K562 (cell line): ENCODE measurements around the gene METTL21C. TPM values are rescaled to one million over a fixed set of nuclear protein-coding genes. Genes with fewer than 3 reads are reported as not detected.

Experiments
- ATAC-seq: fragments of 200-7000 bp; cut with Tn5 transposase; 3 replicates; pipeline ENCODE4 v1.9.1; 2020; ENCODE audit warnings: moderate library complexity
- BruUV-seq: library from RNA; stranded (reverse); fragments of 400-500 nt; replicated peaks from 2 replicates; lab custom pipeline; 2021; lab: Mats Ljungman, UMichigan
- CTCF ChIA-PET: fragments of 300-600 bp; formaldehyde crosslinking; extraction: SDS; loops from one replicate; lab custom pipeline; 2021; ENCODE audit warnings: low intra/inter-chr PET ratio; lab: Yijun Ruan, JAX
- POLR2A ChIA-PET: fragments of 300-600, 350-650 bp; sonication (Branson Sonifier 250); formaldehyde crosslinking; extraction: SDS; loops from one replicate; lab custom pipeline; 2021; ENCODE audit warnings: antibody characterized with exemption, inconsistent platforms; lab: Yijun Ruan, JAX
- DNase-seq, 4 experiments: peaks; one replicate each; pipeline versions ENCODE4 v3.0.0 to v3.0.0-alpha.2; 2011 to 2018; ENCODE audit warnings: low spot score in 3 of 4, mixed read lengths in 3 of 4; ENCODE audit errors: extremely low read depth in 1 of 4
- FAIRE-seq: peaks from 2 replicates; lab custom pipeline; 2011; peaks lifted over from hg19 to GRCh38; lab: Jason Lieb, UNC
- H2AFZ ChIP-seq: 2 replicates; pipeline ENCODE4 v1.6.0; 2011; ENCODE audit warnings: low read depth, low read length, control low read depth, inconsistent platforms
- H3K27ac ChIP-seq: fragments of 200-600 bp; 3 replicates; pipeline ENCODE4 v1.8.0; 2011; ENCODE audit warnings: low read depth, mild to moderate bottlenecking, control low read depth, inconsistent platforms, low read length, moderate library complexity, mixed read lengths; ENCODE audit errors: extremely low read depth
- H3K27me3 ChIP-seq, 2 experiments: fragments of 300-600 bp in 1 of 2; 2 replicates in 1 of 2; 3 replicates in 1 of 2; pipeline versions ENCODE4 v1.6.0 to v1.8.0; 2011; ENCODE audit warnings: inconsistent platforms in 2 of 2, low read length in 2 of 2, mild to moderate bottlenecking in 1 of 2, mixed read lengths in 1 of 2, moderate library complexity in 1 of 2; ENCODE audit not compliant: control insufficient read depth in 2 of 2, insufficient read depth in 2 of 2
- H3K36me3 ChIP-seq: fragments of 300-600 bp; 3 replicates; pipeline ENCODE4 v1.8.0; 2011; ENCODE audit warnings: mild to moderate bottlenecking, low read length, inconsistent platforms; ENCODE audit not compliant: control insufficient read depth, insufficient read depth
- H3K4me1 ChIP-seq, 2 experiments: fragments of 200-600 bp in 1 of 2; replicated peaks in 1 of 2; 2 replicates in 1 of 2; 3 replicates in 1 of 2; pipeline versions ENCODE4 v1.5.1 to v1.8.0; 2011; ENCODE audit warnings: inconsistent platforms in 2 of 2, low read length in 2 of 2, mild to moderate bottlenecking in 1 of 2, mixed read lengths in 1 of 2, moderate library complexity in 1 of 2; ENCODE audit not compliant: control insufficient read depth in 2 of 2, insufficient read depth in 2 of 2
- H3K4me2 ChIP-seq: 2 replicates; pipeline ENCODE4 v1.6.1; 2011; ENCODE audit warnings: low read length, control low read depth, inconsistent platforms, mixed read lengths; ENCODE audit not compliant: insufficient read depth
- H3K4me3 ChIP-seq: fragments of 200-600 bp; sonication (generic), shearing (Covaris generic); 2 replicates; pipeline ENCODE4 v1.5.1; 2016; ENCODE audit warnings: control low read depth, inconsistent platforms
- H3K79me2 ChIP-seq: fragments of 200-600 bp; 3 replicates; pipeline ENCODE4 v1.8.0; 2011; ENCODE audit warnings: low read length, inconsistent platforms; ENCODE audit not compliant: control insufficient read depth, insufficient read depth
- H3K9ac ChIP-seq, 2 experiments: 2 replicates each; pipeline versions ENCODE4 v1.6.0 to v1.6.1; 2011; ENCODE audit warnings: low read depth in 2 of 2, low read length in 2 of 2, control low read depth in 1 of 2, inconsistent platforms in 1 of 2, mild to moderate bottlenecking in 1 of 2, mixed read lengths in 1 of 2; ENCODE audit not compliant: insufficient read depth in 1 of 2
- H3K9me1 ChIP-seq: one replicate; pipeline ENCODE4 v1.6.0; 2011; ENCODE audit warnings: inconsistent platforms, mild to moderate bottlenecking, low read length, moderate library complexity; ENCODE audit not compliant: control insufficient read depth, insufficient read depth
- H3K9me3 ChIP-seq: replicated peaks from 2 replicates; pipeline ENCODE4 v1.5.1; 2011; ENCODE audit warnings: low read depth, low read length, inconsistent platforms; ENCODE audit not compliant: control insufficient read depth, insufficient read depth
- H4K20me1 ChIP-seq: replicated peaks from 2 replicates; pipeline ENCODE4 v1.6.1; 2011; ENCODE audit warnings: low read length, inconsistent platforms, mixed read lengths; ENCODE audit not compliant: control insufficient read depth, insufficient read depth
- ETV6 ChIP-seq, 3 experiments: fragments of 150-350 bp in 1 of 3; sonication (generic) in 1 of 3; formaldehyde crosslinking in 1 of 3; IDR thresholded peaks; 2 replicates each; pipeline versions ENCODE4 v1.6.1 to v1.8.0; 2014 to 2022; ENCODE audit warnings: borderline replicate concordance in 2 of 3, low read depth in 2 of 3, antibody characterized with exemption in 1 of 3, low read length in 1 of 3, mild to moderate bottlenecking in 1 of 3, missing genetic modification reagents in 1 of 3
- JUND ChIP-seq, 2 experiments: IDR thresholded peaks; 2 replicates in 1 of 2; 3 replicates in 1 of 2; pipeline ENCODE4 v1.6.1; 2011; ENCODE audit warnings: borderline replicate concordance in 2 of 2, low read depth in 2 of 2, low read length in 2 of 2, improper control_type of control experiment in 1 of 2, missing biosample characterization in 1 of 2, missing genetic modification characterization in 1 of 2, missing genetic modification reagents in 1 of 2
- SIRT6 ChIP-seq: IDR thresholded peaks from one replicate; pipeline ENCODE4 v1.6.1; 2012; ENCODE audit warnings: low read depth, mild to moderate bottlenecking, control low read depth, inconsistent platforms, low read length, moderate library complexity
- ZFPM2 ChIP-seq: fragments of 250-450 bp; sonication (Bioruptor Pico); IDR thresholded peaks from 2 replicates; pipeline ENCODE4 v1.5.1; 2022; ENCODE audit warnings: mild to moderate bottlenecking
- ZNF146 ChIP-seq: IDR thresholded peaks from one replicate; pipeline ENCODE4 v1.6.1; 2018; ENCODE audit warnings: missing compliant biosample characterization; ENCODE audit not compliant: unreplicated experiment
- ZNF253 ChIP-seq: fragments of 250-450 bp; sonication (Bioruptor Pico); conservative IDR thresholded peaks from 2 replicates; pipeline ENCODE4 v1.6.1; 2021; ENCODE audit warnings: mild to moderate bottlenecking
- ZNF280A ChIP-seq: fragments of 450-650 bp; IDR thresholded peaks from 2 replicates; pipeline ENCODE4 v1.6.1; 2018; ENCODE audit warnings: mild to moderate bottlenecking, low read depth; ENCODE audit not compliant: partially characterized antibody
- ZNF518B ChIP-seq: fragments of 250-450 bp; sonication (Bioruptor Pico); IDR thresholded peaks from 2 replicates; pipeline ENCODE4 v1.5.0; 2021; ENCODE audit warnings: mild to moderate bottlenecking, moderate library complexity
- ZNF778 ChIP-seq: fragments of 450-650 bp; formaldehyde crosslinking; IDR thresholded peaks from 2 replicates; pipeline ENCODE4 v1.4.0; 2020; ENCODE audit warnings: mild to moderate bottlenecking, moderate library complexity
- in situ Hi-C: fragments of 300-500 bp; cut with MboI; formaldehyde crosslinking; loops from 4 replicates; pipeline ENCODE4 v1.15.0; 2018; ENCODE audit warnings: inconsistent platforms, mixed read lengths
- intact Hi-C: fragments of 100-400 bp; cut with micrococcal nuclease; formaldehyde crosslinking; loops from 2 replicates; pipeline ENCODE4 v1.14.2; 2022
- polyA plus RNA-seq, 8 experiments: library from polyadenylated mRNA; depleted of rRNA in 4 of 8; stranded (reverse) in 5 of 8; unstranded in 3 of 8; fragments of >200 nt; fragmentation: Nextera tagmentation in 2 of 8; fragmentation: Illumina TruSeq in 1 of 8; extraction: Ambion mirVana in 2 of 8; extraction: Trizol in 1 of 8; gene quantifications; 2 replicates each; pipeline versions ENCODE4 v1.2.1 to v1.2.3, GENCODE V29; 2011 to 2014; ENCODE audit warnings: inconsistent platforms in 1 of 8, missing spikeins in 1 of 8
- total RNA-seq, 7 experiments: library from RNA; depleted of rRNA in 6 of 7; stranded (reverse); fragments of >200 nt in 6 of 7; fragmentation: Illumina TruSeq in 2 of 7; extraction: Trizol in 2 of 7; gene quantifications; 2 replicates each; pipeline versions ENCODE4 v1.2.1 to v1.2.3, GENCODE V29; 2011 to 2021; ENCODE audit warnings: low replicate concordance in 1 of 7

METTL21C gene
- total and polyA plus RNA-seq, 9 of the 15 experiments (the other 6 are each of a cell fraction or from before 2014, with no cell fraction given) = not detected

GRCh38 chr13:102651392-102651791 lies 43.5 kb downstream of the METTL21C start:
- Histone ChIP-seq H3K4me1 (no peaks in the 10 kb centered on the region), H2AFZ (no peak overlapping the region), H3K36me3 (peaks cover 90% of the 10 kb centered on the region), H3K4me3 (no peak overlapping the region), H3K27ac (no peak overlapping the region), H3K9ac (no peak overlapping the region), H3K79me2 (no peaks in the 10 kb centered on the region), H3K27me3 (no peaks in the 10 kb centered on the region), H3K9me3 (no peaks in the 10 kb centered on the region), H4K20me1 (no peaks in the 10 kb centered on the region; the same call in 1 of the 2 replicates), H3K9me1 (no peaks in the 10 kb centered on the region), H3K4me2 (no peak overlapping the region)
- in situ Hi-C loops = no loop called here
- ATAC-seq = no peak
- intact Hi-C loops = loop anchor here (5.0 kb wide), 1 partner anchor 39 kb away; no protein-coding TSS in a partner anchor
- POLR2A ChIA-PET = no interaction called here
- BruUV-seq = no TSS peak
- no peak for FAIRE-seq
- DNase-seq = no peak
- CTCF ChIA-PET = no interaction called here
- TF ChIP-seq ZNF253 (CRISPR knock-in tag) = no peak
- TF ChIP-seq ZFPM2 (CRISPR knock-in tag) = no peak
- no peak for TF ChIP-seq ETV6 (IDR thresholded peaks at IDR 0.05; ENCODE audit: borderline replicate concordance in 1 of 2, low read depth in 2 of 2, low read length in 1 of 2)
- no peak for TF ChIP-seq ETV6 (CRISPR knock-in tag; IDR thresholded peaks at IDR 0.05; ENCODE audit: borderline replicate concordance)
- no peak for TF ChIP-seq SIRT6
- TF ChIP-seq ZNF518B (CRISPR knock-in tag) = no peak
- no peak for TF ChIP-seq ZNF778 (CRISPR knock-in tag)
- no peak for TF ChIP-seq JUND (IDR thresholded peaks at IDR 0.05; ENCODE audit: borderline replicate concordance, low read depth, low read length)
- no peak for TF ChIP-seq JUND (tag; IDR thresholded peaks at IDR 0.05; ENCODE audit: borderline replicate concordance, low read depth, low read length)
- TF ChIP-seq ZNF280A = no peak
- TF ChIP-seq ZNF146 (CRISPR knock-in tag) = no peak
